K562 (cell line): Measurements from ENCODE around the gene DAPK1. TPM values are rescaled to one million over a fixed set of nuclear protein-coding genes. Genes with fewer than 3 reads are reported as not detected.

Experiments
- CBX3 ChIP-seq, 2 experiments: IDR thresholded peaks; 1 replicate in 1 of 2; 2 replicates in 1 of 2; pipeline ENCODE4 v1.6.1; 2012; ENCODE audit warnings: inconsistent platforms in 2 of 2, low read length in 2 of 2, borderline replicate concordance in 1 of 2, control low read depth in 1 of 2
- CEBPB ChIP-seq: fragments of 450-650 bp; IDR thresholded peaks from 2 replicates; pipeline ENCODE4 v1.6.1; 2016; ENCODE audit warnings: missing genetic modification characterization, missing compliant biosample characterization
- COPS2 ChIP-seq: fragments of 450-650 bp; conservative IDR thresholded peaks from 2 replicates; pipeline ENCODE4 v1.6.1; 2016; ENCODE audit warnings: mild to moderate bottlenecking, moderate library complexity
- CREM ChIP-seq: IDR thresholded peaks from 2 replicates; pipeline ENCODE4 v1.6.1; 2014; ENCODE audit warnings: antibody characterized with exemption, low read depth
- CXXC5 ChIP-seq: fragments of 250-450 bp; sonication (Bioruptor Pico); IDR thresholded peaks from 2 replicates; pipeline ENCODE4 v1.8.0; 2022; ENCODE audit warnings: inconsistent platforms, mild to moderate bottlenecking, moderate library complexity
- E2F5 ChIP-seq: sonication (generic); formaldehyde crosslinking; IDR thresholded peaks from 2 replicates; pipeline ENCODE4 v1.8.0; 2022; ENCODE audit warnings: mild to moderate bottlenecking, missing genetic modification reagents
- MAX ChIP-seq: sonication (generic); formaldehyde crosslinking; IDR thresholded peaks from 2 replicates; pipeline ENCODE4 v1.9.0; 2022; ENCODE audit warnings: mild to moderate bottlenecking, missing genetic modification reagents
- MIER1 ChIP-seq: fragments of 450-650 bp; IDR thresholded peaks from 2 replicates; pipeline ENCODE4 v1.6.1; 2016; ENCODE audit warnings: antibody characterized with exemption, mild to moderate bottlenecking, low read depth
- MLX ChIP-seq, 2 experiments: fragments of 450-650 bp in 1 of 2; sonication (generic) in 1 of 2; formaldehyde crosslinking; conservative IDR thresholded peaks; 2 replicates each; pipeline versions ENCODE4 v1.4.0 to v1.8.1; 2020 to 2022; ENCODE audit warnings: mild to moderate bottlenecking in 1 of 2, missing genetic modification reagents in 1 of 2
- NCOR1 ChIP-seq: fragments of 450-650 bp; IDR thresholded peaks from 2 replicates; pipeline ENCODE4 v1.6.1; 2016; ENCODE audit warnings: mild to moderate bottlenecking, moderate library complexity
- RREB1 ChIP-seq: fragments of 250-450 bp; sonication (Bioruptor Pico); IDR thresholded peaks from 2 replicates; pipeline ENCODE4 v1.4.0; 2020
- SRSF3 ChIP-seq: fragments of 200-400 bp; formaldehyde crosslinking; IDR thresholded peaks from 2 replicates; pipeline ENCODE4 v1.6.1; 2016; ENCODE audit warnings: mild to moderate bottlenecking, low read length, moderate library complexity; ENCODE audit not compliant: insufficient read depth
- TEAD4 ChIP-seq, 2 experiments: sonication (generic) in 1 of 2; formaldehyde crosslinking in 1 of 2; IDR thresholded peaks; 2 replicates each; pipeline versions ENCODE4 v1.6.1 to v1.8.0; 2012 to 2022; ENCODE audit warnings: borderline replicate concordance in 1 of 2, inconsistent platforms in 1 of 2, low read length in 1 of 2, mild to moderate bottlenecking in 1 of 2, missing genetic modification reagents in 1 of 2
- TSC22D4 ChIP-seq: fragments of 450-650 bp; IDR thresholded peaks from 2 replicates; pipeline ENCODE4 v1.6.1; 2016; ENCODE audit warnings: missing genetic modification characterization, missing biosample characterization, control low read depth
- ZFPM2 ChIP-seq: fragments of 250-450 bp; sonication (Bioruptor Pico); IDR thresholded peaks from 2 replicates; pipeline ENCODE4 v1.5.1; 2022; ENCODE audit warnings: mild to moderate bottlenecking
- ZNF197 ChIP-seq: fragments of 200-800 bp; sonication (Bioruptor generic); IDR thresholded peaks from 2 replicates; pipeline ENCODE4 v1.6.1; 2016; ENCODE audit warnings: low read depth, missing genetic modification characterization, missing compliant biosample characterization
- ZNF311 ChIP-seq: fragments of 250-450 bp; sonication (Bioruptor Pico); IDR thresholded peaks from 2 replicates; pipeline ENCODE4 v1.4.0; 2020; ENCODE audit warnings: mild to moderate bottlenecking, moderate library complexity
- polyA plus RNA-seq, 8 experiments: library from polyadenylated mRNA; depleted of rRNA in 4 of 8; stranded (reverse) in 5 of 8; unstranded in 3 of 8; fragments of >200 nt; fragmentation: Nextera tagmentation in 2 of 8; fragmentation: Illumina TruSeq in 1 of 8; extraction: Ambion mirVana in 2 of 8; extraction: Trizol in 1 of 8; gene quantifications; 2 replicates each; pipeline versions ENCODE4 v1.2.1 to v1.2.3, GENCODE V29; 2011 to 2014; ENCODE audit warnings: inconsistent platforms in 1 of 8, missing spikeins in 1 of 8
- total RNA-seq, 7 experiments: library from RNA; depleted of rRNA in 6 of 7; stranded (reverse); fragments of >200 nt in 6 of 7; fragmentation: Illumina TruSeq in 2 of 7; extraction: Trizol in 2 of 7; gene quantifications; 2 replicates each; pipeline versions ENCODE4 v1.2.1 to v1.2.3, GENCODE V29; 2011 to 2021; ENCODE audit warnings: low replicate concordance in 1 of 7
- TF ChIP-seq, protein P1 (sequence below), 2 experiments: fragments of 450-650 bp in 1 of 2; sonication (generic) in 1 of 2; formaldehyde crosslinking in 1 of 2; IDR thresholded peaks in 1 of 2; conservative IDR thresholded peaks in 1 of 2; 2 replicates each; pipeline versions ENCODE4 v1.6.1 to v1.8.1; 2016 to 2023; ENCODE audit warnings: mild to moderate bottlenecking in 2 of 2, moderate library complexity in 2 of 2, inconsistent platforms in 1 of 2, missing genetic modification reagents in 1 of 2

Gene DAPK1
- total and polyA plus RNA-seq, 9 of the 15 experiments (the other 6 are each of a cell fraction or from before 2014, with no cell fraction given), result 1.7 to 26.4 (median 15.8) TPM

- TF ChIP-seq RREB1 (CRISPR knock-in tag) (no peak), CEBPB (tag) (no peak), ZFPM2 (CRISPR knock-in tag) (no peak), MIER1 (no peak), CBX3 (IDR thresholded peaks at IDR 0.05; ENCODE audit: borderline replicate concordance in 1 of 2, low read length in 2 of 2) (no peak), MAX (CRISPR knock-in tag) (peak; percentile 71), NCOR1 (peak; percentile 52), COPS2 (no peak), MLX (CRISPR knock-in tag; conservative IDR thresholded peaks at IDR 0.05) (no peak), CREM (peak; percentile 20; the same call in 1 of the 2 replicates), ZNF197 (CRISPR knock-in tag) (no peak), ZNF311 (no peak), TEAD4 (IDR thresholded peaks at IDR 0.05; ENCODE audit: low read length) (peak; percentile 58), TEAD4 (CRISPR knock-in tag; IDR thresholded peaks at IDR 0.05; ENCODE audit: borderline replicate concordance) (no peak), TSC22D4 (tag) (no peak), SRSF3 (no peak), CXXC5 (CRISPR knock-in tag) (peak; percentile 63), E2F5 (CRISPR knock-in tag) (no peak)
- TF ChIP-seq, protein P1, sequence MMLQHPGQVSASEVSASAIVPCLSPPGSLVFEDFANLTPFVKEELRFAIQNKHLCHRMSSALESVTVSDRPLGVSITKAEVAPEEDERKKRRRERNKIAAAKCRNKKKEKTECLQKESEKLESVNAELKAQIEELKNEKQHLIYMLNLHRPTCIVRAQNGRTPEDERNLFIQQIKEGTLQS (IDR thresholded peaks at IDR 0.05), result peak; percentile 52; the same call in 1 of the 2 replicates
- TF ChIP-seq, protein P1 (CRISPR knock-in tag; conservative IDR thresholded peaks at IDR 0.05), result no peak
These were observed 95.1 kb downstream of the DAPK1 start (continued) for GRCh38 chr9:87592554-87593358.
